DMS 273 (cell line): ENCODE results near the gene PPL.
A peak's percentile ranks its signal among the peaks of the same experiment; 100 is the strongest.
"Not testable (repeated sequence)": the region's sequence is repeated elsewhere in the genome, so short reads cannot be mapped to it uniquely, and the experiment has no call there.

Experiments
- DNase-seq: peaks from one replicate; lab custom pipeline; 2025; ENCODE audit not compliant: unreplicated experiment; lab: John Stamatoyannopoulos, UW

Gene PPL

GRCh38 chr16:4960579-4960978, 23.6 kb upstream of the PPL start:
- no peak for DNase-seq

- DNase-seq: no peak
These were observed 21.8 kb upstream of the PPL start for GRCh38 chr16:4958510-4959438.

- peak; percentile 99 for DNase-seq
These were observed 21.0 kb upstream of the PPL start, which contains the start of gene SEC14L5 for GRCh38 chr16:4957720-4958509. TSS of gene SEC14L5 (plus strand) at chr16:4958330. CDS start at chr16:4959324, 994 bp downstream.

GRCh38 chr16:4957420-4957719, 20.4 kb upstream of the PPL start:
- DNase-seq: no peak

- DNase-seq: peak; percentile 79
These were observed 17.8 kb upstream of the PPL start for GRCh38 chr16:4954714-4955113.

- DNase-seq: not testable (repeated sequence)
These were observed 14.6 kb upstream of the PPL start for GRCh38 chr16:4951583-4951982.

- DNase-seq: no peak
These were observed 13.0 kb upstream of the PPL start for GRCh38 chr16:4949986-4950385.

GRCh38 chr16:4948903-4949766, 12.2 kb upstream of the PPL start:
- no peak for DNase-seq

- no peak for DNase-seq
These were observed 11.0 kb upstream of the PPL start for GRCh38 chr16:4947722-4948503.

- no peak for DNase-seq
These were observed 10.0 kb upstream of the PPL start for GRCh38 chr16:4946917-4947316.

- DNase-seq: peak; percentile 38
These were observed 8.9 kb upstream of the PPL start for GRCh38 chr16:4945560-4946502.

- peak; percentile 98 for DNase-seq
These were observed 7.7 kb upstream of the PPL start for GRCh38 chr16:4944333-4945281.

GRCh38 chr16:4942481-4942880, 5.5 kb upstream of the PPL start:
- DNase-seq: no peak

GRCh38 chr16:4940719-4941118, 3.8 kb upstream of the PPL start:
- DNase-seq: no peak

- DNase-seq: no peak
These were observed 1.7 kb upstream of the PPL start for GRCh38 chr16:4938683-4939030.

- no peak for DNase-seq
These were observed 1.1 kb upstream of the PPL start for GRCh38 chr16:4937782-4938682.
